SKM-1 treated with dmso at 0.1 percent for 144 hours (cell line): ENCODE results near the gene MYO15B.
"Not testable (repeated sequence)": the region's sequence is repeated elsewhere in the genome, so short reads cannot be mapped to it uniquely, and the experiment has no call there.

Experiments
- DNase-seq: peaks from one replicate; lab custom pipeline; 2025; ENCODE audit not compliant: unreplicated experiment; lab: John Stamatoyannopoulos, UW

MYO15B gene

DNA sequence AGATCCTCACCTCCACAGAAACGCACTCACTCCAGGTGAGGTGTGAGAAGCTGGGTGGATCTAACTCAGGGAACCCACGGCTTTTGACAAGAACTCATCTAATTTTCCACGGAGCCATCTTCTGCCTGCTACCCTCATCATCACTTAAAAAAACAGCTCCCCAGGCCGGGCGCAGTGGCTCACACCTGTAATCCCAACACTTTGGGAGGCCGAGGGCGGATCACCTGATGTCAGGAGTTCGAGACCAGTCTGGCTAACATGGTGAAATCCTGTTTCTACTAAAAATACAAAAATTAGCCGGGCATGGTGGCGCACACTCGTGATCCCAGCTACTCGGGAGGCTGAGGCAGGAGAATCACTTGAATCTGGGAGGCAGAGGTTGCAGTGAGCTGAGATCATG lies 50.4 kb downstream of the MYO15B start:
- not testable (repeated sequence) for DNase-seq

GRCh38 chr17:75638893-75639292 lies 51.3 kb downstream of the MYO15B start:
- no peak for DNase-seq

DNA sequence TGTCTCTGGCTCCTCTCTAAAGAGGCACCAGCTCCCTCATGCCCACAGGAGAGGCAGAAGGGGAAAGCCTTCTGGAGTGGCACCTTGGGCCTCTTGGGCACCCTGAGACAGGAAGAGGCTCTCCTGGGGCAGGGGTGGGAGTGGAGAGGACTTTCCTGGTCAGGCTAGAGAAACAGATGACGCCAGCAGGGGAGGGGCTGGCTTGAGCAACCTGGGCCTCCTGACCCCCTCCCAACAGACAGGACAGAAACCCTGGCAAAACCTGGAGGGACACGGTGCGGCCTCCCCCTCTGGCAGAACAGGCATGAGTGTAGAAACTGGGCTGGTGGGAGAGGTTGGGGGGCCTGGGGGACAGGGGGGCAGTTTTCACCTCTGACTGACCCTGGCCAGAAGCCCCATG lies 51.7 kb downstream of the MYO15B start:
- DNase-seq = no peak

GRCh38 chr17:75639771-75640555 lies 52.4 kb downstream of the MYO15B start:
- no peak for DNase-seq

- DNase-seq = no peak
Measured at GRCh38 chr17:75640556-75641119, 53.0 kb downstream of the MYO15B start.

- DNase-seq = no peak
Measured at GRCh38 chr17:75641343-75641742, 53.7 kb downstream of the MYO15B start.

DNA sequence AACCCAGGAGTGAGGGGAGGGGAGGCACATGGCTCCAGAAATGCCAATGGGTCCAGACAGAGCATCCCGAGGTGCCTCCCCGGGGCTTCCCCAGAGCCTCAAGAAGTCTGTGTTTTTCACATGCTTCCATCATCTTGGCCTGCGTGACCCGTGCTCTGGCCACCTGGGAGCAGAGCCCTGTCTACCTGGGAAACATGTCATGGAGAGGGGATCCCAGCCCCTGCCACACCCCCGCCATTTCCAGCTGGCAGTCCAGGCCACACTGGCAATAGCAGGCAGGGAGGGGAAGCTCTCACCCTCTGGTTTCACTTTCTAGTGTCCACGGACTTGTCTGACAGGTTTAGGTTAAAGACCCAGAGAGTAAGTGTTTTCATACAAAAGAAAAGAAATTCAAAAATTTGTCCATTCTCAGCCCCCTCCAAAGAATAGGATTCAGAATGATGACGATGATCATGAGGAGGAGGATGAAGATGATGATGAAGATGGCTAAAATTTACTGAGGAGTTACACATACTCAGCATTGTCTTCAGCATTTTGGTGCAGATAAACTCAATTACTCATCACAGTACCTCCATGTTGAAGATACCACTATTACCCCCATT lies 54.7 kb downstream of the MYO15B start:
- DNase-seq = no peak

- no peak for DNase-seq
Measured at GRCh38 chr17:75642784-75643642, 55.4 kb downstream of the MYO15B start.

DNA sequence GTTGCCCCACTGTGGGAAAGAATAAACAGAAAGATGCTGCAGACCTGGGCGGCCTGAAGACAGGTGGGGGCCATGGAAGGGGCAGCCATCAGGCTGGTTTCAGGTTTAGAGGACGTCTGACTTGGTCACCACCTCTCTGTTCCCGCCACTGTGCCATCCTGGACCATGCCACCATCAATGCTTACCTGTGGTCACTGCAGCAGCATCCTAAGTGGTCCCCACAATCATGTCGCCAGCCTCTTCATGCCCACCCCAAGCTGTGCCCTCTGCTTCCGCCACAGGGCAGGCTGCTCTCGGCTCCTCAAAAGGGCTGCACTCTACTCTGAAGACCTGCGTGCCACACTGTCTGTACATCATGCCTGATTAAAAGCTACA lies 56.0 kb downstream of the MYO15B start:
- DNase-seq = no peak

DNA sequence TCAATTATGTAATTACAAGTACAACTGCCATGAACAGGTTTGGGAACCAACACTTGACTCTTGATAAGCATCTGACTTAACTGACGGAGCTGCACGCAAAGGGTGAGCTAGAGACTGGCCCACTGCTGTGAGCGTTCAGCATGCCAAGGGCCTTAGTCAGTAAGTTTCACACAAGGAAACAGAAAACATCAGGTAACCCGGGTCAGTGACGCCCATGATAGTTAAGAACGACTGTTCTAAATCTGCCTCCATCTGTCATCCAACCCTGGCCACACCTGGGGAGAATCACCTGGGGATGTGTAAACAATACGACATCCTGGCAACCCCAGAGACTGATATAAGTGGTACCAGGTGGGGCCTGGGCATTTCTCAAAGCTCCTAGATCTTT lies 57.9 kb downstream of the MYO15B start:
- no peak for DNase-seq

- DNase-seq = no peak
Measured at GRCh38 chr17:75645889-75646637, 58.5 kb downstream of the MYO15B start.

GRCh38 chr17:75646638-75646992 lies 59.0 kb downstream of the MYO15B start:
- no peak for DNase-seq

GRCh38 chr17:75647061-75647460 lies 59.5 kb downstream of the MYO15B start:
- no peak for DNase-seq

- no peak for DNase-seq
Measured at GRCh38 chr17:75647921-75648320, 60.3 kb downstream of the MYO15B start.

GRCh38 chr17:75649687-75650086 lies 62.1 kb downstream of the MYO15B start:
- DNase-seq = no peak

GRCh38 chr17:75650874-75651273 lies 63.3 kb downstream of the MYO15B start:
- no peak for DNase-seq

DNA sequence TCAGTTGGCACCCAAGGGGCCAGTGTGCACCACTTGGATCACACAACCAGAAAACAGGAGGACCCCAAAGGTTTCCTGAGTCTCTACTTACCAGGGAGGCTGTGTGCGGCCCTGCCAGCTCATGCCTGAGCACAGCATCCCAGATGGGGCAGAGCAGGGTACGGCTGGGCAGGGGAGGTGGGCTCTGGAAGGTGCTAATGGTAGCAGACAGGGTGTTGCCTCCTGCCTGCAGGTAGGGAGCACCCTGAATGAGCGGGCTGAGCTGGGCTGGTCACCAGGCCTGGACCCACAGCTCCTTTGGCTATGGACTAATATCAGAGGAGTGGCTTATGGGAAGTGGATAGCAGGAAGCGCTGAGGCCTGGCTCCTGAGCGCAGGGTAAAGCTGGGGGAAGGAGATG lies 64.7 kb downstream of the MYO15B start:
- DNase-seq = no peak

GRCh38 chr17:75652934-75653549 lies 65.4 kb downstream of the MYO15B start:
- DNase-seq = peak; percentile 19

DNA sequence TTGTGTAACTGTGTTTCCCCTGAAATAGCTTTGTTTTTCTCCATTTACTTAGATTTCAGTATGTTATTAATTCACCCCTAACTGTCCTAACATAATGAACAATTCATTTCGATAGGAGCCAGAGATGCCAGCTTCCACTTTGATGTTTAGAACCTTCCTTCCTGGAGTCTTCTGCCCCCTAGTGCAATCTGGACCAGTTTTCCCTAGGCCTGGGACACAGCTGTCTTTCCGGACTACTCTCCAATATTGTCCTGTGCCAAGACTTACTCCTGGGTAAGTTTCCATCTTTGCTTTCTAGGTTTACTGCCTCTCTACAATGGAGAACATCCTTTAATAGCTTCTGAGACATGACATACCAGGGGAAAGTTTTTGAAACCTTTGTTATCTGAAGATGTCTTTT lies 66.6 kb downstream of the MYO15B start:
- no peak for DNase-seq

DNA sequence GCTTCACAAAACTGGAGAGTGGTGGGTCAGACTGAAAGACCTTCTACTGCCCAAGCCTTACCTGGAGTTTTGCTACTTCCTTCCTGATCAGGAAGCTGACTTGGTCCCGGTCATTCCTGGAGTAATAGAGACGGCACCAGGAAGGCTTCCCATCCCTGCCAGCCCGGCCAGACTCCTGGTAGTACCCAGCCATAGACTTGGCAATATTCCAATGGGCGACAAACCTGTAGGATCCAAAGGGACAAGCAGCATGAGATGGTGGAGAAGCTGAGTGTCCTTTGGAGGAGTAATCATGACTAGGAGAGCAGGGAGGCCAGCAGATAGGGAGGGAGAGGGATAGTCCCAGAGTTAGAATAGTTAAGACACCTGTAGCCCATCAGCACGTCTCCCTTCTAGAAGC lies 70.6 kb downstream of the MYO15B start:
- DNase-seq = no peak

GRCh38 chr17:75661531-75661930 lies 73.9 kb downstream of the MYO15B start:
- DNase-seq = no peak
